WTC11 (cell line): Measurements from ENCODE around the gene DTHD1. TPM values are rescaled to one million over a fixed set of nuclear protein-coding genes. Genes with fewer than 3 reads are reported as not detected.

Source experiments
- ATAC-seq: fragments of 200-7000 bp; cut with Tn5 transposase; 2 replicates; pipeline ENCODE4 v1.10.0; 2021; ENCODE audit warnings: mild to moderate bottlenecking, moderate library complexity
- CTCF ChIA-PET: fragments of 300-600 bp; sonication (Branson Sonifier 250); formaldehyde crosslinking; loops from one replicate; lab custom pipeline; 2021; ENCODE audit warnings: antibody characterized with exemption; lab: Charles Lee
- POLR2A ChIA-PET: fragments of 350-600 bp; sonication (Branson Sonifier 250); formaldehyde crosslinking; loops from one replicate; lab custom pipeline; 2021; ENCODE audit warnings: antibody characterized with exemption; lab: Charles Lee
- DNase-seq: peaks from one replicate; pipeline ENCODE4 v3.0.0; 2021; ENCODE audit warnings: low spot score
- H3K27ac Mint-ChIP-seq: 2 replicates; pipeline ENCODE4 v1.8.0; 2021; ENCODE audit warnings: mixed read lengths
- H3K27me3 Mint-ChIP-seq: 2 replicates; pipeline ENCODE4 v1.8.0; 2021; ENCODE audit warnings: low read depth, mild to moderate bottlenecking, moderate library complexity, mixed read lengths
- H3K36me3 Mint-ChIP-seq: 2 replicates; pipeline ENCODE4 v1.8.0; 2021; ENCODE audit warnings: mixed read lengths
- H3K4me1 Mint-ChIP-seq: 2 replicates; pipeline ENCODE4 v1.8.0; 2022; ENCODE audit warnings: mixed read lengths
- H3K4me3 Mint-ChIP-seq: 2 replicates; pipeline ENCODE4 v1.8.0; 2021; ENCODE audit warnings: mild to moderate bottlenecking, moderate library complexity, mixed read lengths
- H3K9me3 Mint-ChIP-seq: 2 replicates; pipeline ENCODE4 v1.8.0; 2021; ENCODE audit warnings: mixed read lengths
- CBFB ChIP-seq: sonication (generic); formaldehyde crosslinking; IDR thresholded peaks from 2 replicates; pipeline ENCODE4 v1.8.1; 2022; ENCODE audit warnings: mild to moderate bottlenecking, low read depth, missing genetic modification reagents
- CREM ChIP-seq: sonication (generic); formaldehyde crosslinking; IDR thresholded peaks from 2 replicates; pipeline ENCODE4 v1.8.1; 2022; ENCODE audit warnings: mild to moderate bottlenecking, missing genetic modification reagents, moderate library complexity
- FOXJ3 ChIP-seq: sonication (generic); formaldehyde crosslinking; IDR thresholded peaks from 2 replicates; pipeline ENCODE4 v1.9.0; 2021; ENCODE audit warnings: missing genetic modification reagents, mild to moderate bottlenecking, borderline replicate concordance
- MYBL2 ChIP-seq: sonication (generic); formaldehyde crosslinking; IDR thresholded peaks from 2 replicates; pipeline ENCODE4 v1.8.1; 2023; ENCODE audit warnings: mild to moderate bottlenecking, moderate library complexity, missing genetic modification reagents
- NR2C2 ChIP-seq: sonication (generic); formaldehyde crosslinking; IDR thresholded peaks from 2 replicates; pipeline ENCODE4 v1.8.0; 2022; ENCODE audit warnings: mild to moderate bottlenecking, missing genetic modification reagents
- SOX15 ChIP-seq: fragments of 250-450 bp; sonication (Bioruptor Pico); IDR thresholded peaks from 2 replicates; pipeline ENCODE4 v1.9.0; 2021; ENCODE audit warnings: mild to moderate bottlenecking
- SP1 ChIP-seq: sonication (generic); formaldehyde crosslinking; conservative IDR thresholded peaks from 2 replicates; pipeline ENCODE4 v1.8.1; 2022; ENCODE audit warnings: missing genetic modification reagents
- TP53 ChIP-seq: sonication (generic); formaldehyde crosslinking; IDR thresholded peaks from 2 replicates; pipeline ENCODE4 v1.8.1; 2023; ENCODE audit warnings: mild to moderate bottlenecking, missing genetic modification reagents
- ZNF138 ChIP-seq: sonication (generic); formaldehyde crosslinking; conservative IDR thresholded peaks from 2 replicates; pipeline ENCODE4 v1.8.1; 2022; ENCODE audit warnings: mild to moderate bottlenecking, moderate library complexity, missing genetic modification reagents
- ZNF396 ChIP-seq: fragments of 250-450 bp; sonication (Bioruptor Pico); IDR thresholded peaks from 2 replicates; pipeline ENCODE4 v1.8.0; 2021; ENCODE audit warnings: mild to moderate bottlenecking, moderate library complexity, borderline replicate concordance
- ZNF416 ChIP-seq: fragments of 250-450 bp; sonication (Bioruptor Pico); IDR thresholded peaks from 2 replicates; pipeline ENCODE4 v1.9.0; 2021; ENCODE audit warnings: mild to moderate bottlenecking, inconsistent platforms
- total RNA-seq: library from RNA; stranded (reverse); gene quantifications from 3 replicates; pipeline ENCODE4 v1.2.3, GENCODE V29; 2021
- TF ChIP-seq, protein P1 (sequence below): sonication (generic); formaldehyde crosslinking; IDR thresholded peaks from 2 replicates; pipeline ENCODE4 v1.8.1; 2023; ENCODE audit warnings: mild to moderate bottlenecking, missing genetic modification reagents, moderate library complexity
- TF ChIP-seq, protein P2 (sequence below): sonication (generic); formaldehyde crosslinking; IDR thresholded peaks from 2 replicates; pipeline ENCODE4 v1.8.0; 2022; ENCODE audit warnings: mild to moderate bottlenecking, missing genetic modification reagents
- TF ChIP-seq, protein P3 (sequence below): fragments of 250-450 bp; sonication (Bioruptor Pico); IDR thresholded peaks from 2 replicates; pipeline ENCODE4 v1.9.0; 2021; ENCODE audit warnings: mild to moderate bottlenecking
- TF ChIP-seq, protein P4 (sequence below): sonication (generic); formaldehyde crosslinking; IDR thresholded peaks from 2 replicates; pipeline ENCODE4 v1.8.1; 2023; ENCODE audit warnings: mild to moderate bottlenecking, missing genetic modification reagents
- TF ChIP-seq, protein P5 (sequence below): sonication (generic); formaldehyde crosslinking; IDR thresholded peaks from 2 replicates; pipeline ENCODE4 v1.8.0; 2022; ENCODE audit warnings: mild to moderate bottlenecking, missing genetic modification reagents
- TF ChIP-seq, protein P6 (sequence below): fragments of 250-450 bp; sonication (Bioruptor Pico); IDR thresholded peaks from 2 replicates; pipeline ENCODE4 v1.9.0; 2021; ENCODE audit warnings: moderate library complexity, mild to moderate bottlenecking, inconsistent platforms, borderline replicate concordance
- TF ChIP-seq, protein P7 (sequence below): sonication (generic); formaldehyde crosslinking; IDR thresholded peaks from 2 replicates; pipeline ENCODE4 v1.8.1; 2023; ENCODE audit warnings: mild to moderate bottlenecking, missing genetic modification reagents
- TF ChIP-seq, protein P8 (sequence below): sonication (generic); formaldehyde crosslinking; IDR thresholded peaks from 2 replicates; pipeline ENCODE4 v1.8.0; 2022; ENCODE audit warnings: mild to moderate bottlenecking, missing genetic modification reagents
- TF ChIP-seq, protein P9 (sequence below): sonication (generic); formaldehyde crosslinking; IDR thresholded peaks from 2 replicates; pipeline ENCODE4 v1.8.1; 2022; ENCODE audit warnings: missing genetic modification reagents, borderline replicate concordance

The DTHD1 gene
- total RNA-seq, 1 experiment from 2014 or later: not detected

DNA sequence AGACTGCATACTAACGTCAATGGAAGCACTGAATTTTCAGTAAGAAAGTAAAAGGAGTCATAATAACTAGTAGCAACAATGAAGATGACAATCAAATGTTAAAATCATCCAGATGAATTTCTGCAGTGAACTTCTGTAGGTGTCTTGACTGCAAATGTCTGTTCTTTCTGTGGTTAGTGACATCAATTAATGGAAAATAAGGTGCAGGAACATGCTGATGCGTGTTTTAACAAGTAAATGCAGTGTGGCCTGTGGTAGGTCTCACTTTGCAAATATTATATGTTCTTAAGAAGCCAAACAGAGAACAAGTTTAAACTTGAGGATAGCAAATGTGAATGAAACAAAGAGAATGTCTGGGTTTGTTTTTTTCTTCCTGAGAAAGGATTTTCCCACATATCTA is 2.6 kb upstream of the DTHD1 start:
- Mint-ChIP-seq H3K9me3 (no peaks in the 10 kb centered on the region), H3K36me3 (no peaks in the 10 kb centered on the region), H3K27ac (no peak overlapping the region), H3K4me1 (peaks cover 5% of the 10 kb centered on the region; the same call in 1 of the 2 replicates), H3K4me3 (no peak overlapping the region), H3K27me3 (no peaks in the 10 kb centered on the region)
- no peak for ATAC-seq
- ChIA-PET POLR2A (no interaction called here), CTCF (no interaction called here)
- TF ChIP-seq, protein P1, sequence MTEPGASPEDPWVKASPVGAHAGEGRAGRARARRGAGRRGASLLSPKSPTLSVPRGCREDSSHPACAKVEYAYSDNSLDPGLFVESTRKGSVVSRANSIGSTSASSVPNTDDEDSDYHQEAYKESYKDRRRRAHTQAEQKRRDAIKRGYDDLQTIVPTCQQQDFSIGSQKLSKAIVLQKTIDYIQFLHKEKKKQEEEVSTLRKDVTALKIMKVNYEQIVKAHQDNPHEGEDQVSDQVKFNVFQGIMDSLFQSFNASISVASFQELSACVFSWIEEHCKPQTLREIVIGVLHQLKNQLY: no peak
- TF ChIP-seq, protein P2, sequence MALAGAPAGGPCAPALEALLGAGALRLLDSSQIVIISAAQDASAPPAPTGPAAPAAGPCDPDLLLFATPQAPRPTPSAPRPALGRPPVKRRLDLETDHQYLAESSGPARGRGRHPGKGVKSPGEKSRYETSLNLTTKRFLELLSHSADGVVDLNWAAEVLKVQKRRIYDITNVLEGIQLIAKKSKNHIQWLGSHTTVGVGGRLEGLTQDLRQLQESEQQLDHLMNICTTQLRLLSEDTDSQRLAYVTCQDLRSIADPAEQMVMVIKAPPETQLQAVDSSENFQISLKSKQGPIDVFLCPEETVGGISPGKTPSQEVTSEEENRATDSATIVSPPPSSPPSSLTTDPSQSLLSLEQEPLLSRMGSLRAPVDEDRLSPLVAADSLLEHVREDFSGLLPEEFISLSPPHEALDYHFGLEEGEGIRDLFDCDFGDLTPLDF: no peak
- no peak for TF ChIP-seq NR2C2
- TF ChIP-seq, protein P3, sequence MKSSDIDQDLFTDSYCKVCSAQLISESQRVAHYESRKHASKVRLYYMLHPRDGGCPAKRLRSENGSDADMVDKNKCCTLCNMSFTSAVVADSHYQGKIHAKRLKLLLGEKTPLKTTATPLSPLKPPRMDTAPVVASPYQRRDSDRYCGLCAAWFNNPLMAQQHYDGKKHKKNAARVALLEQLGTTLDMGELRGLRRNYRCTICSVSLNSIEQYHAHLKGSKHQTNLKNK (CRISPR knock-in tag): no peak
- no peak for TF ChIP-seq ZNF138 (CRISPR knock-in tag)
- TF ChIP-seq, protein P4, sequence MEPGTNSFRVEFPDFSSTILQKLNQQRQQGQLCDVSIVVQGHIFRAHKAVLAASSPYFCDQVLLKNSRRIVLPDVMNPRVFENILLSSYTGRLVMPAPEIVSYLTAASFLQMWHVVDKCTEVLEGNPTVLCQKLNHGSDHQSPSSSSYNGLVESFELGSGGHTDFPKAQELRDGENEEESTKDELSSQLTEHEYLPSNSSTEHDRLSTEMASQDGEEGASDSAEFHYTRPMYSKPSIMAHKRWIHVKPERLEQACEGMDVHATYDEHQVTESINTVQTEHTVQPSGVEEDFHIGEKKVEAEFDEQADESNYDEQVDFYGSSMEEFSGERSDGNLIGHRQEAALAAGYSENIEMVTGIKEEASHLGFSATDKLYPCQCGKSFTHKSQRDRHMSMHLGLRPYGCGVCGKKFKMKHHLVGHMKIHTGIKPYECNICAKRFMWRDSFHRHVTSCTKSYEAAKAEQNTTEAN: no peak
- TF ChIP-seq, protein P5, sequence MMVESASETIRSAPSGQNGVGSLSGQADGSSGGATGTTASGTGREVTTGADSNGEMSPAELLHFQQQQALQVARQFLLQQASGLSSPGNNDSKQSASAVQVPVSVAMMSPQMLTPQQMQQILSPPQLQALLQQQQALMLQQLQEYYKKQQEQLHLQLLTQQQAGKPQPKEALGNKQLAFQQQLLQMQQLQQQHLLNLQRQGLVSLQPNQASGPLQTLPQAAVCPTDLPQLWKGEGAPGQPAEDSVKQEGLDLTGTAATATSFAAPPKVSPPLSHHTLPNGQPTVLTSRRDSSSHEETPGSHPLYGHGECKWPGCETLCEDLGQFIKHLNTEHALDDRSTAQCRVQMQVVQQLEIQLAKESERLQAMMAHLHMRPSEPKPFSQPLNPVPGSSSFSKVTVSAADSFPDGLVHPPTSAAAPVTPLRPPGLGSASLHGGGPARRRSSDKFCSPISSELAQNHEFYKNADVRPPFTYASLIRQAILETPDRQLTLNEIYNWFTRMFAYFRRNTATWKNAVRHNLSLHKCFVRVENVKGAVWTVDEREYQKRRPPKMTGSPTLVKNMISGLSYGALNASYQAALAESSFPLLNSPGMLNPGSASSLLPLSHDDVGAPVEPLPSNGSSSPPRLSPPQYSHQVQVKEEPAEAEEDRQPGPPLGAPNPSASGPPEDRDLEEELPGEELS (CRISPR knock-in tag): no peak
- TF ChIP-seq FOXJ3 (CRISPR knock-in tag): no peak
- TF ChIP-seq CBFB (CRISPR knock-in tag): no peak
- TF ChIP-seq CREM (CRISPR knock-in tag): no peak
- TF ChIP-seq SOX15: no peak
- TF ChIP-seq, protein P6, sequence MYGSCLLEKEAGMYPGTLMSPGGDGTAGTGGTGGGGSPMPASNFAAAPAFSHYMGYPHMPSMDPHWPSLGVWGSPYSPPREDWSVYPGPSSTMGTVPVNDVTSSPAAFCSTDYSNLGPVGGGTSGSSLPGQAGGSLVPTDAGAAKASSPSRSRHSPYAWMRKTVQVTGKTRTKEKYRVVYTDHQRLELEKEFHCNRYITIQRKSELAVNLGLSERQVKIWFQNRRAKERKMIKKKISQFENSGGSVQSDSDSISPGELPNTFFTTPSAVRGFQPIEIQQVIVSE (CRISPR knock-in tag): no peak
- TF ChIP-seq, protein P7, sequence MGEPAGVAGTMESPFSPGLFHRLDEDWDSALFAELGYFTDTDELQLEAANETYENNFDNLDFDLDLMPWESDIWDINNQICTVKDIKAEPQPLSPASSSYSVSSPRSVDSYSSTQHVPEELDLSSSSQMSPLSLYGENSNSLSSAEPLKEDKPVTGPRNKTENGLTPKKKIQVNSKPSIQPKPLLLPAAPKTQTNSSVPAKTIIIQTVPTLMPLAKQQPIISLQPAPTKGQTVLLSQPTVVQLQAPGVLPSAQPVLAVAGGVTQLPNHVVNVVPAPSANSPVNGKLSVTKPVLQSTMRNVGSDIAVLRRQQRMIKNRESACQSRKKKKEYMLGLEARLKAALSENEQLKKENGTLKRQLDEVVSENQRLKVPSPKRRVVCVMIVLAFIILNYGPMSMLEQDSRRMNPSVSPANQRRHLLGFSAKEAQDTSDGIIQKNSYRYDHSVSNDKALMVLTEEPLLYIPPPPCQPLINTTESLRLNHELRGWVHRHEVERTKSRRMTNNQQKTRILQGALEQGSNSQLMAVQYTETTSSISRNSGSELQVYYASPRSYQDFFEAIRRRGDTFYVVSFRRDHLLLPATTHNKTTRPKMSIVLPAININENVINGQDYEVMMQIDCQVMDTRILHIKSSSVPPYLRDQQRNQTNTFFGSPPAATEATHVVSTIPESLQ: no peak
- TF ChIP-seq ZNF416 (CRISPR knock-in tag): no peak
- no peak for TF ChIP-seq SP1 (CRISPR knock-in tag)
- no peak for DNase-seq

DNA sequence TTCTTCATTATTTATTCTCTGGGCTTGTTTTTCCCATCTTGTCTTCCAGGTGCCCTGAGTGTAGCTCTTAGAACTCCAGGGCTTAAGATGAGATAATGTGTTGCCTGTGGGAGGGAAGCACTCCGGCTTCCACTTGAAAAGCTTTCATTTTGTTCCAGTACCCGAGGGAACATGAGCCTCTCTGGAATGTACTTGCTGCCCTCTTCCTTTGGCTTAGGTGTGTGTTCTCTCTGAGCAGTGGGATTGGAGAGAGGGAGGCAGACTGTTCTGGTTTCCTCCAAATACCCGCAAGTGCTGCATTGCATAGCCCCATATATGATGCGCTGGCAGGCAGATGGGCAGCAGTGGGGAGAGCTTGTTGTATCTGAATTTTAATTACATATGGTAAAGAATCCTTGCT is 861 bp upstream of the DTHD1 start:
- ChIA-PET CTCF (no interaction called here), POLR2A (no interaction called here)
- DNase-seq: no peak
- no peak overlapping the region for H3K27ac Mint-ChIP-seq
- H3K9me3 Mint-ChIP-seq: no peaks in the 10 kb centered on the region
- ATAC-seq: peak; percentile 98
- no peak overlapping the region for H3K4me3 Mint-ChIP-seq
- H3K27me3 Mint-ChIP-seq: no peaks in the 10 kb centered on the region
- H3K36me3 Mint-ChIP-seq: no peaks in the 10 kb centered on the region
- peaks cover 5% of the 10 kb centered on the region; the same call in 1 of the 2 replicates for H3K4me1 Mint-ChIP-seq
- TF ChIP-seq MYBL2 (CRISPR knock-in tag): no peak
- TF ChIP-seq, protein P8, sequence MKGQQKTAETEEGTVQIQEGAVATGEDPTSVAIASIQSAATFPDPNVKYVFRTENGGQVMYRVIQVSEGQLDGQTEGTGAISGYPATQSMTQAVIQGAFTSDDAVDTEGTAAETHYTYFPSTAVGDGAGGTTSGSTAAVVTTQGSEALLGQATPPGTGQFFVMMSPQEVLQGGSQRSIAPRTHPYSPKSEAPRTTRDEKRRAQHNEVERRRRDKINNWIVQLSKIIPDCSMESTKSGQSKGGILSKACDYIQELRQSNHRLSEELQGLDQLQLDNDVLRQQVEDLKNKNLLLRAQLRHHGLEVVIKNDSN (CRISPR knock-in tag): no peak
- TF ChIP-seq, protein P4: no peak
- no peak for TF ChIP-seq ZNF396 (CRISPR knock-in tag)
- TF ChIP-seq, protein P9, sequence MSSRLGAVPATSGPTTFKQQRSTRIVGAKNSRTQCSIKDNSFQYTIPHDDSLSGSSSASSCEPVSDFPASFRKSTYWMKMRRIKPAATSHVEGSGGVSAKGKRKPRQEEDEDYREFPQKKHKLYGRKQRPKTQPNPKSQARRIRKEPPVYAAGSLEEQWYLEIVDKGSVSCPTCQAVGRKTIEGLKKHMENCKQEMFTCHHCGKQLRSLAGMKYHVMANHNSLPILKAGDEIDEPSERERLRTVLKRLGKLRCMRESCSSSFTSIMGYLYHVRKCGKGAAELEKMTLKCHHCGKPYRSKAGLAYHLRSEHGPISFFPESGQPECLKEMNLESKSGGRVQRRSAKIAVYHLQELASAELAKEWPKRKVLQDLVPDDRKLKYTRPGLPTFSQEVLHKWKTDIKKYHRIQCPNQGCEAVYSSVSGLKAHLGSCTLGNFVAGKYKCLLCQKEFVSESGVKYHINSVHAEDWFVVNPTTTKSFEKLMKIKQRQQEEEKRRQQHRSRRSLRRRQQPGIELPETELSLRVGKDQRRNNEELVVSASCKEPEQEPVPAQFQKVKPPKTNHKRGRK (CRISPR knock-in tag): no peak
- TF ChIP-seq TP53 (CRISPR knock-in tag): no peak
